CD8-positive, alpha-beta memory T cell (primary cell): ENCODE measurements around the gene PTGS1. TPM values are rescaled to one million over a fixed set of nuclear protein-coding genes. Genes with fewer than 3 reads are reported as not detected.

Experiments
- CTCF ChIA-PET: fragments of 350-600 bp; sonication (Branson Sonifier 250); formaldehyde crosslinking; loops from one replicate; lab custom pipeline; 2021; ENCODE audit warnings: antibody characterized with exemption; lab: Charles Lee
- POLR2A ChIA-PET: fragments of 350-600 bp; sonication (Branson Sonifier 250); formaldehyde crosslinking; loops from one replicate; lab custom pipeline; 2021; ENCODE audit warnings: antibody characterized with exemption; lab: Charles Lee
- DNase-seq, 5 donors: peaks; one replicate each; pipeline versions ENCODE4 v3.0.0 to v3.0.0-alpha.2; 2020 to 2022; ENCODE audit warnings: mixed read lengths in 1 of 5
- H3K27ac ChIP-seq: one replicate; pipeline ENCODE4 v1.7.0; 2013; ENCODE audit warnings: low read depth, mild to moderate bottlenecking, low read length, moderate library complexity
- H3K27me3 ChIP-seq: 2 replicates; pipeline ENCODE4 v1.7.0; 2013; ENCODE audit warnings: low read length, mild to moderate bottlenecking; ENCODE audit not compliant: insufficient read depth, poor library complexity, severe bottlenecking
- H3K36me3 ChIP-seq: 2 replicates; pipeline ENCODE4 v1.7.0; 2013; ENCODE audit warnings: mild to moderate bottlenecking, low read length, moderate library complexity; ENCODE audit not compliant: insufficient read depth
- H3K4me1 ChIP-seq: 2 replicates; pipeline ENCODE4 v1.7.0; 2013; ENCODE audit warnings: mild to moderate bottlenecking, low read length, moderate library complexity; ENCODE audit not compliant: insufficient read depth
- H3K4me3 ChIP-seq: 2 replicates; pipeline ENCODE4 v1.7.0; 2013; ENCODE audit warnings: mild to moderate bottlenecking, low read length
- H3K9me3 ChIP-seq: 2 replicates; pipeline ENCODE4 v1.7.0; 2013; ENCODE audit warnings: mild to moderate bottlenecking, low read length
- H3K27ac Mint-ChIP-seq, 8 donors: one replicate each; pipeline ENCODE4 v1.8.0; 2020 to 2021; ENCODE audit warnings: mixed read lengths in 8 of 8, mild to moderate bottlenecking in 6 of 8, inconsistent platforms in 3 of 8, moderate library complexity in 3 of 8
- H3K27me3 Mint-ChIP-seq, 2 donors: one replicate each; pipeline ENCODE4 v1.8.0; 2020 to 2021; ENCODE audit warnings: mixed read lengths in 2 of 2, mild to moderate bottlenecking in 1 of 2, moderate library complexity in 1 of 2
- H3K36me3 Mint-ChIP-seq, 3 donors: one replicate each; pipeline ENCODE4 v1.8.0; 2020 to 2021; ENCODE audit warnings: mixed read lengths in 3 of 3, inconsistent platforms in 1 of 3, mild to moderate bottlenecking in 1 of 3
- H3K4me1 Mint-ChIP-seq, 3 donors: one replicate each; pipeline ENCODE4 v1.8.0; 2020 to 2021; ENCODE audit warnings: mixed read lengths in 3 of 3, inconsistent platforms in 1 of 3, mild to moderate bottlenecking in 1 of 3
- H3K4me3 Mint-ChIP-seq, 7 donors: one replicate each; pipeline ENCODE4 v1.8.0; 2020 to 2021; ENCODE audit warnings: mixed read lengths in 7 of 7, mild to moderate bottlenecking in 6 of 7, moderate library complexity in 4 of 7, inconsistent platforms in 2 of 7
- H3K9me3 Mint-ChIP-seq, 5 donors: one replicate each; pipeline ENCODE4 v1.8.0; 2020 to 2022; ENCODE audit warnings: mixed read lengths in 5 of 5, mild to moderate bottlenecking in 3 of 5, moderate library complexity in 2 of 5, inconsistent platforms in 1 of 5
- polyA plus RNA-seq: library from polyadenylated mRNA; unstranded; fragments of 300-500 nt; fragmentation: Illumina TruSeq; gene quantifications from one replicate; pipeline ENCODE4 v1.2.3, GENCODE V29; 2021
- total RNA-seq, 2 experiments: library from RNA; stranded (reverse); gene quantifications; one replicate each; pipeline ENCODE4 v1.2.3, GENCODE V29; 2021

The PTGS1 gene
- total and polyA plus RNA-seq, 3 experiments from 2014 or later = 0.27 to 0.44 TPM; not detected in 1

GRCh38 chr9:122348791-122349190 is 22.0 kb upstream of the PTGS1 start:
- peak overlapping the region in 1 of 7 donors; percentile 42 for H3K4me3 Mint-ChIP-seq
- H3K4me1 Mint-ChIP-seq = peaks cover 0 to 22% (median 6%) of the 10 kb centered on the region in 3 donors
- no peaks in the 10 kb centered on the region for H3K36me3 Mint-ChIP-seq
- H3K9me3 ChIP-seq = no peaks in the 10 kb centered on the region
- DNase-seq = no peak
- no peak overlapping the region for H3K27ac ChIP-seq
- ChIA-PET POLR2A (no interaction called here), CTCF (interaction anchor here (3.4 to 9.0 kb wide), 2 partner anchors 225 to 247 kb away, joined by 16 to 166 read pairs; no protein-coding TSS in a partner anchor)
- H3K9me3 Mint-ChIP-seq = peaks cover 0 to 7% (median 4%) of the 10 kb centered on the region in 5 donors
- H3K4me1 ChIP-seq = no peaks in the 10 kb centered on the region
- H3K27ac Mint-ChIP-seq = peak overlapping the region in 3 of 8 donors; percentile 0 to 43 (median 6)
- H3K4me3 ChIP-seq = no peak overlapping the region
- H3K27me3 ChIP-seq = peaks cover 6% of the 10 kb centered on the region
- H3K36me3 ChIP-seq = no peaks in the 10 kb centered on the region
- H3K27me3 Mint-ChIP-seq = peaks cover 38 to 55% of the 10 kb centered on the region in 2 donors

DNA sequence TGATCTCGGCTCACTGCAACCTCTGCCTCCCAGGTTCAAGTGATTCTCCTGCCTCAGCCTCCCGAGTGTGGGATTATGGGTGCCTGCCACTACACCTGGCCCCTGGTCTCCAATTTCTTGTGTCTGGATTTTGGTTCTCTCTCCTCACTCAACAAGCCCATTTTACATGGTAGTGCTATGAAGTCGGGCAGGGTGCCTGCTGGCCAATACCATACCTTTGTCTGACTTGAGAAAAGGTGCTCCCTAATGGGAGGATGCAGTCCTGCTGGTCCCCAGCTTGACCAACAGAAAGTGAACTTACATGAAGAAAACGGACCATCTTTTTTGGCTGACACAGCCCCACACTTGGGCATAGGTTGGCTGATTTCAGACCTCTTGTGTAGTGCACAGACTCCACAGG is 21.6 kb upstream of the PTGS1 start:
- Mint-ChIP-seq H3K27me3 (peaks cover 38 to 55% of the 10 kb centered on the region in 2 donors), H3K4me1 (peaks cover 0 to 22% (median 6%) of the 10 kb centered on the region in 3 donors), H3K4me3 (no peak overlapping the region), H3K27ac (no peak overlapping the region), H3K9me3 (peaks cover 0 to 7% (median 4%) of the 10 kb centered on the region in 5 donors), H3K36me3 (no peaks in the 10 kb centered on the region)
- POLR2A ChIA-PET = no interaction called here
- no peaks in the 10 kb centered on the region for H3K9me3 ChIP-seq
- H3K27me3 ChIP-seq = peaks cover 6% of the 10 kb centered on the region
- CTCF ChIA-PET = interaction anchor here (1.7 to 9.0 kb wide), 5 partner anchors 191 to 251 kb away, joined by 5 to 166 read pairs (median 16); no protein-coding TSS in a partner anchor
- DNase-seq = no peak
- no peak overlapping the region for H3K4me3 ChIP-seq
- no peak overlapping the region for H3K27ac ChIP-seq
- H3K36me3 ChIP-seq = no peaks in the 10 kb centered on the region
- no peaks in the 10 kb centered on the region for H3K4me1 ChIP-seq

DNA sequence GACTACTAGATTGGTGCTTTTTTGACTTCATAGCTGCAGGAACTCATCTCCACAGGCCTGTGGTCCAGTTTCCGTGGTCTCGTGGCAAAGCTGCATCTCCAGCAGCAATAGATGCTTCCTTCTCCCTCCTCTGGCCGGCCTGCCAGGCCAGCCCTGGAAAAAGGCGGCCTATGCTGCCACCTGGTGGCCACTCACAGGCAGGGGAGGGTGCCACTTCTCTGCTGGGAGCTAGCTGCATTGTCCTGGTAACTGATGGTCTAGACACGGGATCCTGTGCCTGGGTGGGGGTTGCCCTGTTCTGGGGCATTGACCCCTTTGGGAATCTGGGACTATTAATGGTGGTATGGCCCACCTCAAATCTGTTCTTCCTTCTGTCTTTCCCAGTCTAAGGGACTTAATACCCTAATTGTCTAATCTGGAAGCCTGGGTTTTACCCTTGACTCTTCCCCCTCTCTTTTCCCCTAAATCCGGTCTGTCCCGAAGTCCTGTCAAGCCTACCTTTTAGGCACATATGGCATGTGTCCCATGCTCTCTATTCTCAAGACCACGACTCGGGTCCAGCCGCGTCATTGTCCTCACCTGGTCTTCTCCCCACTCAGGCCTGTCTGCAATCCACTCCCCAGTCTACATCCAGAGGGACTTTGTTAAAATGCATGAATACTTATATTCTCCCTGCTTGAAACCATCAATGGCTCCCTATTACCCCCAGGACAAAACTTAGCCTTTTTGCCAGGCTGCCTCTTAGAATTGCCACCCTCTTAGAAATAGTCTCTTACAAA is 20.1 kb upstream of the PTGS1 start:
- Histone ChIP-seq H3K27me3 (peaks cover 6% of the 10 kb centered on the region), H3K36me3 (no peaks in the 10 kb centered on the region), H3K27ac (no peak overlapping the region), H3K9me3 (no peaks in the 10 kb centered on the region), H3K4me1 (no peaks in the 10 kb centered on the region), H3K4me3 (no peak overlapping the region)
- H3K27me3 Mint-ChIP-seq = peaks cover 37 to 45% of the 10 kb centered on the region in 2 donors
- ChIA-PET CTCF (interaction anchor here (0.7 to 9.0 kb wide), 19 partner anchors 11 to 801 kb away, joined by 3 to 166 read pairs (median 4); partner anchors contain the start of genes MORN5, NDUFA8 and TTLL11), POLR2A (no interaction called here)
- peak; percentile 58 to 79 (median 67) for DNase-seq
- H3K9me3 Mint-ChIP-seq = peaks cover 0 to 7% (median 4%) of the 10 kb centered on the region in 5 donors
- no peaks in the 10 kb centered on the region for H3K36me3 Mint-ChIP-seq
- H3K4me1 Mint-ChIP-seq = peaks cover 0 to 22% (median 6%) of the 10 kb centered on the region in 3 donors
- H3K4me3 Mint-ChIP-seq = no peak overlapping the region
- H3K27ac Mint-ChIP-seq = no peak overlapping the region

DNA sequence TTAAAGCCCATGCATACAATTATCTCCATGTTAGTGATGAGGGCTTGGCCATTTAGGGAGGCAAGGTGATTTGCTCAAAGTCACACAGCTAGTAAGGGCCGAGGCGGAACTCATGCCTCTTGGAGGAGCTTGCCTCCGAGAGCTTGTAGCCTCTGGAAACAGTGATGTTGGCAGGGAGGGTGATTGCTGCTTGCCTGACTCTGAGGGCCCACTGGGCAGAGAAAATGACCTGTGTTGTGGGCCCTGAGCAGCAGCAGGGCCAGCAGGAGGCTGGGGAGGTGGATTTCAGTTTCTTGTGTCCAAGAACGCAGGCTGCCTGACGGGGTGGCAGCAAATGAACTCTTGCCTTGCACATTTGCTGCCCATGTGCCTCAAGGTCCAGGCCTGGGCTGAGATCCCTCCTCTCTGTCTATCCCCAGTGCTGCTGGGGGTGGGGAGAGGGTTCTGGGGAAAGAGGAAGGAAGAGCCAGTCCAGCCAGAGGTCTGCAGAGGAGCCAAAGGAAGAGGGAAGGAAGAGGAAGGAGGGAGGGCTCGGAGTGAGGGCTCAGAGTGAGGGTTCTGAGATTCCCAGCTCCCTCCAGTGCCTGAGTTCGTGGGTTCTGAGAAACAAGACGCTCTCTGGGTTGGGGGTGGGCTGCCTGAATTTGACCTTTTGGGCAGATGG is 16.2 kb upstream of the PTGS1 start:
- Mint-ChIP-seq H3K4me3 (no peak overlapping the region), H3K4me1 (peaks cover 0 to 4% (median 0%) of the 10 kb centered on the region in 3 donors), H3K9me3 (peaks cover 0 to 9% (median 5%) of the 10 kb centered on the region in 5 donors), H3K27ac (no peak overlapping the region), H3K27me3 (peaks cover 18 to 22% of the 10 kb centered on the region in 2 donors), H3K36me3 (peaks cover 0 to 1% (median 0%) of the 10 kb centered on the region in 3 donors)
- ChIA-PET CTCF (interaction anchor here (1.3 kb wide), 1 partner anchor 255 kb away, joined by 5 read pairs; no protein-coding TSS in a partner anchor), POLR2A (no interaction called here)
- Histone ChIP-seq H3K27ac (no peak overlapping the region), H3K36me3 (no peaks in the 10 kb centered on the region), H3K27me3 (no peaks in the 10 kb centered on the region), H3K9me3 (no peaks in the 10 kb centered on the region), H3K4me3 (no peak overlapping the region), H3K4me1 (no peaks in the 10 kb centered on the region)
- DNase-seq = no peak

DNA sequence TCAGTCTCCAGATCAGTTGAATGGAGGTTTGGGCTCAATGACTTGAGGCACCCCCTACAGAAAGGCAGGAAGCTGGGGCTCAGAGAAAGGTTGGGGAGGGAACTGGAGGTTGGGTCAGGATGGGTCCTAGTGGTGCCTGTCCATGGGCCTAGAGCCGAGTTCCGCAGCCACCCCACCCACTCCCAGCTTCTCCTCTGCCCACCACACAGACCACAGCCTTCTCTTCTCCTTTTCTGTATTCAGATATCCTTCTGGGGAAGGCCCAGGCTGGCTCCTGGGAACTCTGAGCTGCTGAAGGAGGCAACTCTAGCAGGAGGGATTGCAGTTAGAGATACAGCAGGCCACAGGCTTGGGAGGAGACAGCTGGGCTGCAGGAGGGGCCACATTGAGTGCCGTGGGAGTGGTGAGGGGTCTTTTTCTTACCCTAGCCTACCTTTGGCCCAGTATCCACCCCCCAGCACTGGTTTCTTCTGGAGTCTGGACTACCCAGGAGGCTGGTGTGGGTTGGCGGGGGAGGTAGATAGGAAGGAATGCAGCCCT is 15.4 kb upstream of the PTGS1 start:
- ChIA-PET POLR2A (no interaction called here), CTCF (interaction anchor here (1.3 to 1.4 kb wide), 2 partner anchors 235 to 256 kb away, joined by 3 to 5 read pairs; no protein-coding TSS in a partner anchor)
- no peak overlapping the region for H3K27ac Mint-ChIP-seq
- peaks cover 0 to 1% (median 0%) of the 10 kb centered on the region in 3 donors for H3K36me3 Mint-ChIP-seq
- H3K4me3 ChIP-seq = no peak overlapping the region
- H3K27me3 ChIP-seq = no peaks in the 10 kb centered on the region
- no peaks in the 10 kb centered on the region for H3K4me1 ChIP-seq
- no peak overlapping the region for H3K4me3 Mint-ChIP-seq
- H3K27ac ChIP-seq = no peak overlapping the region
- no peak for DNase-seq
- peaks cover 0 to 9% (median 5%) of the 10 kb centered on the region in 5 donors for H3K9me3 Mint-ChIP-seq
- no peaks in the 10 kb centered on the region for H3K9me3 ChIP-seq
- peaks cover 14 to 17% of the 10 kb centered on the region in 2 donors for H3K27me3 Mint-ChIP-seq
- H3K4me1 Mint-ChIP-seq = no peaks in the 10 kb centered on the region
- no peaks in the 10 kb centered on the region for H3K36me3 ChIP-seq

GRCh38 chr9:122356627-122357026 is 14.2 kb upstream of the PTGS1 start:
- peaks cover 7 to 11% of the 10 kb centered on the region in 2 donors for H3K27me3 Mint-ChIP-seq
- H3K27me3 ChIP-seq = no peaks in the 10 kb centered on the region
- no peak for DNase-seq
- no peaks in the 10 kb centered on the region for H3K9me3 ChIP-seq
- H3K27ac Mint-ChIP-seq = peak overlapping the region in 1 of 8 donors; percentile 83
- no peaks in the 10 kb centered on the region for H3K4me1 Mint-ChIP-seq
- H3K4me1 ChIP-seq = no peaks in the 10 kb centered on the region
- ChIA-PET CTCF (interaction anchor here (1.4 kb wide), 1 partner anchor 237 kb away, joined by 3 read pairs; no protein-coding TSS in a partner anchor), POLR2A (no interaction called here)
- peaks cover 0 to 9% (median 5%) of the 10 kb centered on the region in 5 donors for H3K9me3 Mint-ChIP-seq
- H3K4me3 ChIP-seq = no peak overlapping the region
- H3K4me3 Mint-ChIP-seq = no peak overlapping the region
- H3K36me3 Mint-ChIP-seq = peaks cover 0 to 1% (median 0%) of the 10 kb centered on the region in 3 donors
- H3K27ac ChIP-seq = no peak overlapping the region
- H3K36me3 ChIP-seq = no peaks in the 10 kb centered on the region

DNA sequence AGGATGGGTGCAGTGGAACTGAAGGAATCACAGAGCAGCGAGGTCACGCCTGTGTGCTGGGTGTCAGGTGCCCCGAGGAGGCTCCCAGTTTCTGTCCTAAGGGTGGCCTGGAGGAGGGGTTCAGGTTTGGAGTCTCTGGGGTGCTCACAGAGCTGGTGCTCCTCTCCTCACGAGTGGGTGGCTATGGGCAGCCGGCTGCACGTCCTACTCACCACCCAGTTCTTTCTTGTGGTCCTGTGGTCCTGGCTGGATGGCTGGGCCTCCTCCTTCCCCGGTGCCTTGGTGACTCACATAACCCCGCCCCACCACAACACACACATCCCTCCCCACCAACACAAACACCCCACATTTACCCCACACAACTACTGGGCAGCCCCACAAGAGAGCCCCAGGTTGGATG is 9.9 kb upstream of the PTGS1 start:
- H3K27ac ChIP-seq = no peak overlapping the region
- no peaks in the 10 kb centered on the region for H3K9me3 ChIP-seq
- no peaks in the 10 kb centered on the region for H3K4me1 ChIP-seq
- POLR2A ChIA-PET = no interaction called here
- no peaks in the 10 kb centered on the region for H3K4me1 Mint-ChIP-seq
- H3K27me3 Mint-ChIP-seq = peaks cover 12 to 14% of the 10 kb centered on the region in 2 donors
- CTCF ChIA-PET = interaction anchor here (3.3 kb wide), 1 partner anchor 10 kb away, joined by 10 read pairs; no protein-coding TSS in a partner anchor
- no peaks in the 10 kb centered on the region for H3K27me3 ChIP-seq
- peaks cover 0 to 6% (median 1%) of the 10 kb centered on the region in 5 donors for H3K9me3 Mint-ChIP-seq
- no peaks in the 10 kb centered on the region for H3K36me3 ChIP-seq
- peaks cover 0 to 1% (median 0%) of the 10 kb centered on the region in 3 donors for H3K36me3 Mint-ChIP-seq
- no peak overlapping the region for H3K4me3 Mint-ChIP-seq
- DNase-seq = no peak
- no peak overlapping the region for H3K4me3 ChIP-seq
- no peak overlapping the region for H3K27ac Mint-ChIP-seq
